IgD-negative memory B cell (primary cell): ENCODE results near the gene RBFOX2. TPM values are rescaled to one million over a fixed set of nuclear protein-coding genes. Genes with fewer than 3 reads are reported as not detected.
A peak's percentile ranks its signal among the peaks of the same experiment; 100 is the strongest.

ENCODE experiments used
- H3K27ac Mint-ChIP-seq, 3 donors: one replicate each; pipeline ENCODE4 v1.8.0; 2020 to 2022; ENCODE audit warnings: mild to moderate bottlenecking in 3 of 3, mixed read lengths in 3 of 3, moderate library complexity in 1 of 3
- H3K27me3 Mint-ChIP-seq: one replicate; pipeline ENCODE4 v1.8.0; 2021; ENCODE audit warnings: mixed read lengths
- H3K36me3 Mint-ChIP-seq: one replicate; pipeline ENCODE4 v1.8.0; 2020; ENCODE audit warnings: mild to moderate bottlenecking, mixed read lengths
- H3K4me1 Mint-ChIP-seq, 3 donors: one replicate each; pipeline ENCODE4 v1.8.0; 2020 to 2022; ENCODE audit warnings: mixed read lengths in 3 of 3, mild to moderate bottlenecking in 1 of 3
- H3K4me3 Mint-ChIP-seq, 4 donors: one replicate each; pipeline ENCODE4 v1.8.0; 2020 to 2022; ENCODE audit warnings: mild to moderate bottlenecking in 4 of 4, mixed read lengths in 4 of 4, moderate library complexity in 3 of 4
- H3K9me3 Mint-ChIP-seq, 3 donors: one replicate each; pipeline ENCODE4 v1.8.0; 2020 to 2021; ENCODE audit warnings: mixed read lengths in 3 of 3, mild to moderate bottlenecking in 1 of 3
- polyA plus RNA-seq: library from polyadenylated mRNA; unstranded; fragments of 300-500 nt; fragmentation: Illumina TruSeq; gene quantifications from one replicate; pipeline ENCODE4 v1.2.3, GENCODE V29; 2021

RBFOX2 gene
- polyA plus RNA-seq, 1 donor from 2014 or later: not detected

GRCh38 chr22:35921777-35922176 is 106.8 kb downstream of the RBFOX2 start:
- H3K9me3 Mint-ChIP-seq: no peaks in the 10 kb centered on the region
- no peaks in the 10 kb centered on the region for H3K36me3 Mint-ChIP-seq
- H3K27me3 Mint-ChIP-seq: peaks cover 3% of the 10 kb centered on the region
- no peak overlapping the region for H3K4me3 Mint-ChIP-seq
- no peak overlapping the region for H3K27ac Mint-ChIP-seq
- no peaks in the 10 kb centered on the region for H3K4me1 Mint-ChIP-seq

- H3K9me3 Mint-ChIP-seq: no peaks in the 10 kb centered on the region
- H3K27me3 Mint-ChIP-seq: no peaks in the 10 kb centered on the region
- no peak overlapping the region for H3K27ac Mint-ChIP-seq
- H3K4me1 Mint-ChIP-seq: no peaks in the 10 kb centered on the region
- H3K36me3 Mint-ChIP-seq: no peaks in the 10 kb centered on the region
- H3K4me3 Mint-ChIP-seq: no peak overlapping the region
Measured at GRCh38 chr22:35921044-35921443, 107.6 kb downstream of the RBFOX2 start.

DNA sequence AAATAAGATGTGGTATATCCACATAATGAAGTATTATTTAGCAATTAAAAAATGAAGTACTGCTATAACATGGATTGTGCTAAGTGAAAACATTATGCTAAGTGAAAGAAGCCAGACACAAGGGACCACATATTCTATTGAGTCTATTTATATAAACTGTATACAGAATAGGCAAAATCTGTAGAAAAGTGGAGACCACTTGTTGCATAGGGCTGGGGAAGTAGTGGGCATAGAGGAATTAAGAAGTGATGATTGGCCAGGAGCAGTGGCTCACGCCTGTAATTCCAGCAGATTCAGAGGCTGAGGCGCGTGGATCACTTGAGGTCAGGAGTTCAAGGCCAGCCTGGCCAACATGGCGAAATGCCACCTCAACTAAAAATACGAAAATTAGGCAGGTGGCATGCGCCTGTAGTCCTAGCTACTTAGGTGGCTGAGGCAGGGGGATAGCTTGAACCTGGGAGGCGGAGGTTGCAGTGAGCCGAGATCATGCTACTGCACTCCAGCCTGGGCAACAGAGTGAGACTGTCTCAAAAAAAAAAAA is 109.6 kb downstream of the RBFOX2 start:
- no peaks in the 10 kb centered on the region for H3K9me3 Mint-ChIP-seq
- peaks cover 15% of the 10 kb centered on the region for H3K27me3 Mint-ChIP-seq
- H3K36me3 Mint-ChIP-seq: no peaks in the 10 kb centered on the region
- H3K4me3 Mint-ChIP-seq: no peak overlapping the region
- peak overlapping the region in 1 of 3 donors; percentile 77 for H3K27ac Mint-ChIP-seq
- H3K4me1 Mint-ChIP-seq: peaks cover 0 to 10% (median 6%) of the 10 kb centered on the region in 3 donors

- Mint-ChIP-seq H3K27me3 (peaks cover 19% of the 10 kb centered on the region), H3K27ac (no peak overlapping the region), H3K9me3 (no peaks in the 10 kb centered on the region), H3K4me3 (no peak overlapping the region), H3K36me3 (no peaks in the 10 kb centered on the region), H3K4me1 (peaks cover 0 to 10% (median 6%) of the 10 kb centered on the region in 3 donors)
Measured at GRCh38 chr22:35918456-35918855, 110.2 kb downstream of the RBFOX2 start.

GRCh38 chr22:35917651-35918050 is 111.0 kb downstream of the RBFOX2 start:
- Mint-ChIP-seq H3K4me1 (peaks cover 0 to 10% (median 6%) of the 10 kb centered on the region in 3 donors), H3K4me3 (no peak overlapping the region), H3K9me3 (no peaks in the 10 kb centered on the region), H3K27me3 (peaks cover 20% of the 10 kb centered on the region), H3K27ac (no peak overlapping the region), H3K36me3 (no peaks in the 10 kb centered on the region)

DNA sequence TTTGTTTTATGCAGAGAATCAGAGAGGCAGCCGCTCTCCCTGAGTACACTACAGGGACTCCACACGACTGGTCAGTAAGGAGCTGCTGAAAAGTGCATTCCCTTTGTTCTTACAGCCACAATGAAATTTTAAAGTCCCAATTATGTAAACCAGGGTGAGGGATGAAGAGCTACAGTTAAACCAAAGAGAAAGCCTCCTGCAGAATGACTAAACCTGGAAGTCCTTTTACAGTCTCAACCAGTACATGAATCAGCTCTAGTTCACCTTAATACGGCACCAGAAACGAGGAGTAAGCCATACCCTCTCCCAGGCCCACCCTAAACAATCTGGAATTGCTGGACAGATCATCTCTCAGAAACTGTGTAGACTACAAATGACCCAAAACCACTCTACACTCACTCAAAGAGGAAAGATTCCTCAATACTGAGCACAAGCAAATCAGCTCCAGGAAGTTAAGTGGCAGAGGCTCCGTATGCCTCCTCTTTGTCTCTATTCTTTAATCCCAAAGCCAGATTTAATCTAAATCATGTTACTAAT is 113.1 kb downstream of the RBFOX2 start:
- no peaks in the 10 kb centered on the region for H3K9me3 Mint-ChIP-seq
- H3K27ac Mint-ChIP-seq: no peak overlapping the region
- peaks cover 0 to 10% (median 6%) of the 10 kb centered on the region in 3 donors for H3K4me1 Mint-ChIP-seq
- peaks cover 20% of the 10 kb centered on the region for H3K27me3 Mint-ChIP-seq
- H3K36me3 Mint-ChIP-seq: peaks cover 2% of the 10 kb centered on the region
- H3K4me3 Mint-ChIP-seq: no peak overlapping the region

GRCh38 chr22:35914665-35915476 is 113.8 kb downstream of the RBFOX2 start:
- Mint-ChIP-seq H3K36me3 (peaks cover 2% of the 10 kb centered on the region), H3K27ac (no peak overlapping the region), H3K27me3 (peaks cover 20% of the 10 kb centered on the region), H3K4me1 (peaks cover 0 to 10% (median 6%) of the 10 kb centered on the region in 3 donors), H3K9me3 (no peaks in the 10 kb centered on the region), H3K4me3 (peak overlapping the region in 1 of 4 donors; percentile 19)

DNA sequence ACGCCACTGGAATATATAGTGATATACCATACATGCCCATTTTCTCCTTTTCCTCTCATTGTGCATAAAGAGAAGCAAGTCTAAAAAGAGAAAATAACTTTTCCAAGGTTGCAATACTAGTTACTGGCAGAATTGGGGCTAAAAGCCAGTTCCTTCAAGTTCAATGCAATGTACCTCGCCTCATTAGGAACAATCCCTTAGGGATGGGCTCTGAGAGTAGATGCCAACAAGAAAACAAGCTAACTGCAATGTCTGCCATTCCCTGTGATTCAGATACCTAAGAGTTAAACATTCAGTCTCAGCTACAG is 114.3 kb downstream of the RBFOX2 start:
- peaks cover 0 to 10% (median 6%) of the 10 kb centered on the region in 3 donors for H3K4me1 Mint-ChIP-seq
- peaks cover 2% of the 10 kb centered on the region for H3K36me3 Mint-ChIP-seq
- H3K27me3 Mint-ChIP-seq: peaks cover 23% of the 10 kb centered on the region
- H3K27ac Mint-ChIP-seq: no peak overlapping the region
- H3K9me3 Mint-ChIP-seq: no peaks in the 10 kb centered on the region
- no peak overlapping the region for H3K4me3 Mint-ChIP-seq

DNA sequence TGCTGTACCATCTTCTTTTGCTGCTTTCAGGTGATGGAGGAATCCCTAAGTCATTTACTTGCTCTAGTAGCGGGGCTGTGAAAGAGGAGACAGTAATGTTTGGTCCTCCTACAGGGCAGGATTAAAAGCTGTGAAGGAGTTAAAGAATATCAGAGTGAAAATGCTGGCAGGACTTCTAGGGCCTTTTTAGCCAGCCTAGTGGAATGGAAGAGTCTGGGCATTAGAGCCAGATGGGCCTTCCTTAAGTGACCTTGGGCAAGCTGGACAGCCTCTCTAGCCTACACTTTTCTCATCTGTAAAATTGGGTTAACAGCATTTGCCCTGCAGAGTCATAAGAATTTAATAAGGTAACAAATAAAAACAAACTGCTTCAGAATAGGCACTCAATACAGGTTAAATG is 114.7 kb downstream of the RBFOX2 start:
- H3K36me3 Mint-ChIP-seq: peaks cover 2% of the 10 kb centered on the region
- H3K27ac Mint-ChIP-seq: no peak overlapping the region
- H3K27me3 Mint-ChIP-seq: peaks cover 23% of the 10 kb centered on the region
- no peaks in the 10 kb centered on the region for H3K9me3 Mint-ChIP-seq
- H3K4me3 Mint-ChIP-seq: no peak overlapping the region
- peaks cover 0 to 10% (median 6%) of the 10 kb centered on the region in 3 donors for H3K4me1 Mint-ChIP-seq

DNA sequence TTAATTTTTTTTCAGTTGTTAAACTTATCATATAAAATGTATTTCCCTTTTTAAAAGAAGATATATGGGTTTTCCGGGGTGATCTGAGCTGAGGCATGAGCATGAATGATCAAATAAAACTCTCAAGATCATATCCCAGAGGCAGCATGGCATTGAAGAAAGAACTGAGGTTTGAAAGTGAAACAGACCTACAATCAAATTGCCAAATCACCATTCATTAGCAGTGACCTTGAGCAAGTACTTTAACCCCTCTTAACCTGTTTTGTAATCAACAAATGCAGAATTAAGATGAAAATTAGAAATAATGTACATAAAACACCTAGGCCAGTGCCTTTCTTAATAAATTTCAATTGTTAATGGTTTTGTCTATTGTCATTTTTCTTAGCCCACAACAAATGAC is 116.0 kb downstream of the RBFOX2 start:
- Mint-ChIP-seq H3K36me3 (peaks cover 2% of the 10 kb centered on the region), H3K27ac (no peak overlapping the region), H3K27me3 (peaks cover 23% of the 10 kb centered on the region), H3K4me1 (peaks cover 0 to 10% (median 6%) of the 10 kb centered on the region in 3 donors), H3K9me3 (no peaks in the 10 kb centered on the region), H3K4me3 (no peak overlapping the region)

GRCh38 chr22:35911877-35912276 is 116.7 kb downstream of the RBFOX2 start:
- no peak overlapping the region for H3K27ac Mint-ChIP-seq
- H3K4me3 Mint-ChIP-seq: no peak overlapping the region
- H3K4me1 Mint-ChIP-seq: peaks cover 0 to 10% (median 6%) of the 10 kb centered on the region in 3 donors
- H3K27me3 Mint-ChIP-seq: peaks cover 23% of the 10 kb centered on the region
- H3K9me3 Mint-ChIP-seq: no peaks in the 10 kb centered on the region
- H3K36me3 Mint-ChIP-seq: peaks cover 2% of the 10 kb centered on the region

DNA sequence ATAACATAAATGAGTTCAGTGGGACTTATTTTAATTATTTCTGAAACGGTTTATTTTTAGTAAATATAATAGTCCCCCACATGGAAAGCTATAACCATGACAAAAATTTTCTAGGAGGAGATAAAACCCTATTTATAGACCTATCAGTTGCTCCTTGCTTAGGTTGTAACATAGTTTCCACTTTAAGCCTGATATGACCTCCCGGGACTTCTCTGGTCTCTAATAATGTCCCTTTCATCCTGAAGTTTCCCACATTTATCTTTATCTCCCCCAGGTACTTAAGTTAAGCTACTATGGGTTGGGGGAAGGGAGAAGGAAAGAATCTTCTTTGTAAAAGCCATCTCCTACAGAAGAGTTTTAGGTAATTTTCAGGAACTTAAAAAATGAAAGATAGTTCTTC is 117.7 kb downstream of the RBFOX2 start:
- no peaks in the 10 kb centered on the region for H3K9me3 Mint-ChIP-seq
- peaks cover 24% of the 10 kb centered on the region for H3K27me3 Mint-ChIP-seq
- H3K36me3 Mint-ChIP-seq: peaks cover 2% of the 10 kb centered on the region
- H3K4me3 Mint-ChIP-seq: no peak overlapping the region
- peaks cover 0 to 10% (median 6%) of the 10 kb centered on the region in 3 donors for H3K4me1 Mint-ChIP-seq
- H3K27ac Mint-ChIP-seq: no peak overlapping the region

GRCh38 chr22:35910003-35910769 is 118.4 kb downstream of the RBFOX2 start:
- Mint-ChIP-seq H3K27me3 (peaks cover 18% of the 10 kb centered on the region), H3K4me3 (no peak overlapping the region), H3K36me3 (peaks cover 2% of the 10 kb centered on the region), H3K27ac (no peak overlapping the region), H3K4me1 (peaks cover 0 to 7% (median 6%) of the 10 kb centered on the region in 3 donors), H3K9me3 (no peaks in the 10 kb centered on the region)

- Mint-ChIP-seq H3K9me3 (no peaks in the 10 kb centered on the region), H3K27ac (no peak overlapping the region), H3K36me3 (no peaks in the 10 kb centered on the region), H3K27me3 (peaks cover 14% of the 10 kb centered on the region), H3K4me3 (no peak overlapping the region), H3K4me1 (peaks cover 0 to 3% (median 2%) of the 10 kb centered on the region in 3 donors)
Measured at GRCh38 chr22:35905894-35906293, 122.7 kb downstream of the RBFOX2 start.

- Mint-ChIP-seq H3K27ac (no peak overlapping the region), H3K27me3 (peaks cover 14% of the 10 kb centered on the region), H3K4me1 (peaks cover 0 to 3% (median 2%) of the 10 kb centered on the region in 3 donors), H3K9me3 (no peaks in the 10 kb centered on the region), H3K4me3 (no peak overlapping the region), H3K36me3 (no peaks in the 10 kb centered on the region)
Measured at GRCh38 chr22:35904752-35905151, 123.9 kb downstream of the RBFOX2 start.
